K562 (cell line): ENCODE measurements around the gene EPS8L1. TPM values are rescaled to one million over a fixed set of nuclear protein-coding genes. Genes with fewer than 3 reads are reported as not detected.

Experiments
- ATAC-seq: fragments of 200-7000 bp; cut with Tn5 transposase; 3 replicates; pipeline ENCODE4 v1.9.1; 2020; ENCODE audit warnings: moderate library complexity
- BruUV-seq: library from RNA; stranded (reverse); fragments of 400-500 nt; replicated peaks from 2 replicates; lab custom pipeline; 2021; lab: Mats Ljungman, UMichigan
- CTCF ChIA-PET: fragments of 300-600 bp; formaldehyde crosslinking; extraction: SDS; loops from one replicate; lab custom pipeline; 2021; ENCODE audit warnings: low intra/inter-chr PET ratio; lab: Yijun Ruan, JAX
- POLR2A ChIA-PET: fragments of 300-600, 350-650 bp; sonication (Branson Sonifier 250); formaldehyde crosslinking; extraction: SDS; loops from one replicate; lab custom pipeline; 2021; ENCODE audit warnings: antibody characterized with exemption, inconsistent platforms; lab: Yijun Ruan, JAX
- DNase-seq, 4 experiments: peaks; one replicate each; pipeline versions ENCODE4 v3.0.0 to v3.0.0-alpha.2; 2011 to 2018; ENCODE audit warnings: low spot score in 3 of 4, mixed read lengths in 3 of 4; ENCODE audit errors: extremely low read depth in 1 of 4
- FAIRE-seq: peaks from 2 replicates; lab custom pipeline; 2011; peaks lifted over from hg19 to GRCh38; lab: Jason Lieb, UNC
- H2AFZ ChIP-seq: 2 replicates; pipeline ENCODE4 v1.6.0; 2011; ENCODE audit warnings: low read depth, low read length, control low read depth, inconsistent platforms
- H3K27ac ChIP-seq: fragments of 200-600 bp; 3 replicates; pipeline ENCODE4 v1.8.0; 2011; ENCODE audit warnings: low read depth, mild to moderate bottlenecking, control low read depth, inconsistent platforms, low read length, moderate library complexity, mixed read lengths; ENCODE audit errors: extremely low read depth
- H3K27me3 ChIP-seq, 2 experiments: fragments of 300-600 bp in 1 of 2; 2 replicates in 1 of 2; 3 replicates in 1 of 2; pipeline versions ENCODE4 v1.6.0 to v1.8.0; 2011; ENCODE audit warnings: inconsistent platforms in 2 of 2, low read length in 2 of 2, mild to moderate bottlenecking in 1 of 2, mixed read lengths in 1 of 2, moderate library complexity in 1 of 2; ENCODE audit not compliant: control insufficient read depth in 2 of 2, insufficient read depth in 2 of 2
- H3K36me3 ChIP-seq: fragments of 300-600 bp; 3 replicates; pipeline ENCODE4 v1.8.0; 2011; ENCODE audit warnings: mild to moderate bottlenecking, low read length, inconsistent platforms; ENCODE audit not compliant: control insufficient read depth, insufficient read depth
- H3K4me1 ChIP-seq, 2 experiments: fragments of 200-600 bp in 1 of 2; replicated peaks in 1 of 2; 2 replicates in 1 of 2; 3 replicates in 1 of 2; pipeline versions ENCODE4 v1.5.1 to v1.8.0; 2011; ENCODE audit warnings: inconsistent platforms in 2 of 2, low read length in 2 of 2, mild to moderate bottlenecking in 1 of 2, mixed read lengths in 1 of 2, moderate library complexity in 1 of 2; ENCODE audit not compliant: control insufficient read depth in 2 of 2, insufficient read depth in 2 of 2
- H3K4me2 ChIP-seq: 2 replicates; pipeline ENCODE4 v1.6.1; 2011; ENCODE audit warnings: low read length, control low read depth, inconsistent platforms, mixed read lengths; ENCODE audit not compliant: insufficient read depth
- H3K4me3 ChIP-seq: fragments of 200-600 bp; sonication (generic), shearing (Covaris generic); 2 replicates; pipeline ENCODE4 v1.5.1; 2016; ENCODE audit warnings: control low read depth, inconsistent platforms
- H3K79me2 ChIP-seq: fragments of 200-600 bp; 3 replicates; pipeline ENCODE4 v1.8.0; 2011; ENCODE audit warnings: low read length, inconsistent platforms; ENCODE audit not compliant: control insufficient read depth, insufficient read depth
- H3K9ac ChIP-seq, 2 experiments: 2 replicates each; pipeline versions ENCODE4 v1.6.0 to v1.6.1; 2011; ENCODE audit warnings: low read depth in 2 of 2, low read length in 2 of 2, control low read depth in 1 of 2, inconsistent platforms in 1 of 2, mild to moderate bottlenecking in 1 of 2, mixed read lengths in 1 of 2; ENCODE audit not compliant: insufficient read depth in 1 of 2
- H3K9me1 ChIP-seq: one replicate; pipeline ENCODE4 v1.6.0; 2011; ENCODE audit warnings: inconsistent platforms, mild to moderate bottlenecking, low read length, moderate library complexity; ENCODE audit not compliant: control insufficient read depth, insufficient read depth
- H3K9me3 ChIP-seq: replicated peaks from 2 replicates; pipeline ENCODE4 v1.5.1; 2011; ENCODE audit warnings: low read depth, low read length, inconsistent platforms; ENCODE audit not compliant: control insufficient read depth, insufficient read depth
- H4K20me1 ChIP-seq: replicated peaks from 2 replicates; pipeline ENCODE4 v1.6.1; 2011; ENCODE audit warnings: low read length, inconsistent platforms, mixed read lengths; ENCODE audit not compliant: control insufficient read depth, insufficient read depth
- BRF2 ChIP-seq: IDR thresholded peaks from 3 replicates; pipeline ENCODE4 v1.6.1; 2011; ENCODE audit warnings: borderline replicate concordance, mild to moderate bottlenecking; ENCODE audit not compliant: insufficient read length, insufficient read depth
- C11orf30 ChIP-seq: fragments of 450-650 bp; IDR thresholded peaks from 2 replicates; pipeline ENCODE4 v1.6.1; 2016; ENCODE audit warnings: low read depth, mild to moderate bottlenecking
- CBX8 ChIP-seq: fragments of 200-600 bp; sonication (generic); IDR thresholded peaks from 2 replicates; pipeline ENCODE4 v1.6.1; 2012; ENCODE audit warnings: borderline replicate concordance, mixed run types, low read depth, mild to moderate bottlenecking, moderate library complexity, mixed read lengths, low read length, control low read depth, inconsistent platforms; ENCODE audit not compliant: poor library complexity, severe bottlenecking; ENCODE audit errors: extremely low read depth
- DMBX1 ChIP-seq: fragments of 250-450 bp; sonication (Bioruptor Pico); IDR thresholded peaks from 2 replicates; pipeline ENCODE4 v1.8.0; 2022; ENCODE audit warnings: inconsistent platforms, mild to moderate bottlenecking, moderate library complexity, borderline replicate concordance
- HOMEZ ChIP-seq: fragments of 250-450 bp; sonication (Bioruptor Pico); IDR thresholded peaks from 2 replicates; pipeline ENCODE4 v1.4.0; 2020; ENCODE audit warnings: mild to moderate bottlenecking, moderate library complexity
- MAFF ChIP-seq: IDR thresholded peaks from 2 replicates; pipeline ENCODE4 v1.6.1; 2012; ENCODE audit warnings: low read length, improper control_type of control experiment
- MLLT1 ChIP-seq, 2 experiments: fragments of 450-650 bp; IDR thresholded peaks; 2 replicates each; pipeline ENCODE4 v1.6.1; 2016
- MTA2 ChIP-seq: fragments of 450-650 bp; IDR thresholded peaks from 2 replicates; pipeline ENCODE4 v1.6.1; 2016; ENCODE audit warnings: low read depth
- SFPQ ChIP-seq: fragments of 200-400 bp; formaldehyde crosslinking; IDR thresholded peaks from 2 replicates; pipeline ENCODE4 v1.6.1; 2017; ENCODE audit warnings: mild to moderate bottlenecking, low read depth, low read length, moderate library complexity
- TEAD2 ChIP-seq: fragments of 450-650 bp; IDR thresholded peaks from 2 replicates; pipeline ENCODE4 v1.6.1; 2016; ENCODE audit warnings: missing genetic modification characterization, control low read depth, missing compliant biosample characterization
- XRCC3 ChIP-seq: fragments of 450-650 bp; IDR thresholded peaks from 2 replicates; pipeline ENCODE4 v1.6.1; 2017; ENCODE audit warnings: mild to moderate bottlenecking, moderate library complexity
- ZNF583 ChIP-seq: fragments of 250-450 bp; sonication (Bioruptor Pico); IDR thresholded peaks from 2 replicates; pipeline ENCODE4 v1.4.0; 2020
- ZNF77 ChIP-seq: fragments of 250-450 bp; sonication (Bioruptor Pico); IDR thresholded peaks from 2 replicates; pipeline ENCODE4 v1.5.0; 2020
- ZNF79 ChIP-seq: fragments of 250-450 bp; sonication (Bioruptor Pico); IDR thresholded peaks from 2 replicates; pipeline ENCODE4 v1.4.0; 2020; ENCODE audit warnings: low read depth, mild to moderate bottlenecking, moderate library complexity
- WGBS: fragments of 100-300 bp; shearing (Covaris generic); methylation state at CpG from one replicate; pipeline ENCODE4 v1.1.6; 2016; ENCODE audit warnings: low coverage, mixed read lengths; ENCODE audit not compliant: insufficient coverage; ENCODE audit errors: missing lambda C conversion rate; 5-methylcytosine and 5-hydroxymethylcytosine counted together
- in situ Hi-C: fragments of 300-500 bp; cut with MboI; formaldehyde crosslinking; loops from 4 replicates; pipeline ENCODE4 v1.15.0; 2018; ENCODE audit warnings: inconsistent platforms, mixed read lengths
- intact Hi-C: fragments of 100-400 bp; cut with micrococcal nuclease; formaldehyde crosslinking; loops from 2 replicates; pipeline ENCODE4 v1.14.2; 2022
- polyA plus RNA-seq, 8 experiments: library from polyadenylated mRNA; depleted of rRNA in 4 of 8; stranded (reverse) in 5 of 8; unstranded in 3 of 8; fragments of >200 nt; fragmentation: Nextera tagmentation in 2 of 8; fragmentation: Illumina TruSeq in 1 of 8; extraction: Ambion mirVana in 2 of 8; extraction: Trizol in 1 of 8; gene quantifications; 2 replicates each; pipeline versions ENCODE4 v1.2.1 to v1.2.3, GENCODE V29; 2011 to 2014; ENCODE audit warnings: inconsistent platforms in 1 of 8, missing spikeins in 1 of 8
- total RNA-seq, 7 experiments: library from RNA; depleted of rRNA in 6 of 7; stranded (reverse); fragments of >200 nt in 6 of 7; fragmentation: Illumina TruSeq in 2 of 7; extraction: Trizol in 2 of 7; gene quantifications; 2 replicates each; pipeline versions ENCODE4 v1.2.1 to v1.2.3, GENCODE V29; 2011 to 2021; ENCODE audit warnings: low replicate concordance in 1 of 7

EPS8L1 gene
- total and polyA plus RNA-seq, 9 of the 15 experiments (the other 6 are each of a cell fraction or from before 2014, with no cell fraction given) = 0.35 to 22.1 (median 11.9) TPM

GRCh38 chr19:55118401-55118991, 42.8 kb downstream of the EPS8L1 start (continued):
- TF ChIP-seq MTA2 = no peak

GRCh38 chr19:55119053-55119452, 43.4 kb downstream of the EPS8L1 start:
- no peak for ATAC-seq
- H3K4me2 ChIP-seq = no peak overlapping the region
- in situ Hi-C loops = no loop called here
- TF ChIP-seq MAFF (no peak), ZNF79 (no peak), ZNF77 (CRISPR knock-in tag) (no peak), TEAD2 (tag) (no peak), MLLT1 (IDR thresholded peaks at IDR 0.05) (no peak), DMBX1 (CRISPR knock-in tag) (no peak), C11orf30 (no peak), SFPQ (no peak), BRF2 (no peak), CBX8 (no peak), XRCC3 (no peak), ZNF583 (CRISPR knock-in tag) (no peak), HOMEZ (CRISPR knock-in tag) (no peak)

More at GRCh38 chr19:55119053-55119452, 43.4 kb downstream of the EPS8L1 start:
- 84% methylated on average over 8 of the region's 14 CpGs for WGBS
- no peak overlapping the region for H3K4me3 ChIP-seq
- H3K36me3 ChIP-seq = peaks cover 6% of the 10 kb centered on the region; the same call in 1 of the 3 replicates
- peaks cover 19% of the 10 kb centered on the region for H4K20me1 ChIP-seq
- no TSS peak for BruUV-seq
- no peak overlapping the region for H3K9ac ChIP-seq
- peaks cover 26 to 45% of the 10 kb centered on the region in 2 experiments for H3K4me1 ChIP-seq
- H3K79me2 ChIP-seq = peaks cover 33% of the 10 kb centered on the region
- ChIA-PET CTCF (no interaction called here), POLR2A (interaction anchor here (1.1 to 1.7 kb wide), 2 partner anchors 10 to 288 kb away, joined by 3 to 9 read pairs; partner anchors contain the start of gene UBE2S)
- FAIRE-seq (no peak), DNase-seq (no peak)
- H2AFZ ChIP-seq = no peak overlapping the region
- H3K9me1 ChIP-seq = peaks cover 4% of the 10 kb centered on the region
- H3K27me3 ChIP-seq = no peaks in the 10 kb centered on the region
- no peaks in the 10 kb centered on the region for H3K9me3 ChIP-seq
- intact Hi-C loops = no loop called here
- no peak overlapping the region; the same call in 2 of the 3 replicates for H3K27ac ChIP-seq
